ENCODE results near the gene XIRP2. TPM values are rescaled to one million over a fixed set of nuclear protein-coding genes. Genes with fewer than 3 reads are reported as not detected.
"Not testable (repeated sequence)": the region's sequence is repeated elsewhere in the genome, so short reads cannot be mapped to it uniquely, and the experiment has no call there.

XIRP2 gene
- polyA plus RNA-seq, 2 of the 4 experiments (the other 2 are of a cell fraction) = not detected

DNA sequence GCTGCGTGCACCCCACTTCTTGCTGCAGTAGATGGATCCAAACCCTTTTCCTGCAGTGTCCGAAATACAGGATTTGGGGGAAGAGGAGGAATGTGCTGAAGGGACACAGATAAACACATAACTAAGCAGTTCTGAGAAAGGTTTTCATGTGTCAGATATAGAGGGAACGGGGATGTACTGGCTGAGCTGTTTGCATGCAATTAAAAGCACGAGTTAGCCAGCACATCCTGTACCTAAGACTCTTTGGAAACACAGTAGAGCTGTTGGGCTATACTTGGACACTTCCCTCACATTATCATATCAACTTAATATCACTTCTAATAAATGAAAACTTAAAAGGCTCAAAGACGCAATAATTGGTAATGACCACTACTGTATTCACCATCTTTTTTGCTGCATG is 377.4 kb downstream of the XIRP2 start:
- Histone ChIP-seq H3K27ac (no peak overlapping the region), H3K9me3 (no peaks in the 10 kb centered on the region), H3K4me2 (no peak overlapping the region), H3K4me1 (no peaks in the 10 kb centered on the region), H3K4me3 (no peak overlapping the region)
- CTCF ChIA-PET = no interaction called here
- no peak for ATAC-seq
- WGBS (ENCODE audit: missing lambda C conversion rate) = 34% methylated on average over 5 of the region's 5 CpGs
- POLR2A ChIA-PET = no interaction called here
- TF ChIP-seq ZNF302 (CRISPR knock-in tag; IDR thresholded peaks at IDR 0.05) = no peak
- no peak for TF ChIP-seq ZSCAN20 (CRISPR knock-in tag; IDR thresholded peaks at IDR 0.05)
- no peak for TF ChIP-seq CHD4 (IDR thresholded peaks at IDR 0.05; ENCODE audit: borderline replicate concordance)
- TF ChIP-seq NR3C1 (IDR thresholded peaks at IDR 0.05) = no peak
- no peak for TF ChIP-seq EHMT2 (IDR thresholded peaks at IDR 0.05; ENCODE audit: low read depth)
- no peak for TF ChIP-seq RARB (CRISPR knock-in tag; IDR thresholded peaks at IDR 0.05)
- TF ChIP-seq, protein P1, sequence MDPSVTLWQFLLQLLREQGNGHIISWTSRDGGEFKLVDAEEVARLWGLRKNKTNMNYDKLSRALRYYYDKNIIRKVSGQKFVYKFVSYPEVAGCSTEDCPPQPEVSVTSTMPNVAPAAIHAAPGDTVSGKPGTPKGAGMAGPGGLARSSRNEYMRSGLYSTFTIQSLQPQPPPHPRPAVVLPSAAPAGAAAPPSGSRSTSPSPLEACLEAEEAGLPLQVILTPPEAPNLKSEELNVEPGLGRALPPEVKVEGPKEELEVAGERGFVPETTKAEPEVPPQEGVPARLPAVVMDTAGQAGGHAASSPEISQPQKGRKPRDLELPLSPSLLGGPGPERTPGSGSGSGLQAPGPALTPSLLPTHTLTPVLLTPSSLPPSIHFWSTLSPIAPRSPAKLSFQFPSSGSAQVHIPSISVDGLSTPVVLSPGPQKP (IDR thresholded peaks at IDR 0.05; ENCODE audit: low read depth, low read length) = no peak
- TF ChIP-seq, protein P2, sequence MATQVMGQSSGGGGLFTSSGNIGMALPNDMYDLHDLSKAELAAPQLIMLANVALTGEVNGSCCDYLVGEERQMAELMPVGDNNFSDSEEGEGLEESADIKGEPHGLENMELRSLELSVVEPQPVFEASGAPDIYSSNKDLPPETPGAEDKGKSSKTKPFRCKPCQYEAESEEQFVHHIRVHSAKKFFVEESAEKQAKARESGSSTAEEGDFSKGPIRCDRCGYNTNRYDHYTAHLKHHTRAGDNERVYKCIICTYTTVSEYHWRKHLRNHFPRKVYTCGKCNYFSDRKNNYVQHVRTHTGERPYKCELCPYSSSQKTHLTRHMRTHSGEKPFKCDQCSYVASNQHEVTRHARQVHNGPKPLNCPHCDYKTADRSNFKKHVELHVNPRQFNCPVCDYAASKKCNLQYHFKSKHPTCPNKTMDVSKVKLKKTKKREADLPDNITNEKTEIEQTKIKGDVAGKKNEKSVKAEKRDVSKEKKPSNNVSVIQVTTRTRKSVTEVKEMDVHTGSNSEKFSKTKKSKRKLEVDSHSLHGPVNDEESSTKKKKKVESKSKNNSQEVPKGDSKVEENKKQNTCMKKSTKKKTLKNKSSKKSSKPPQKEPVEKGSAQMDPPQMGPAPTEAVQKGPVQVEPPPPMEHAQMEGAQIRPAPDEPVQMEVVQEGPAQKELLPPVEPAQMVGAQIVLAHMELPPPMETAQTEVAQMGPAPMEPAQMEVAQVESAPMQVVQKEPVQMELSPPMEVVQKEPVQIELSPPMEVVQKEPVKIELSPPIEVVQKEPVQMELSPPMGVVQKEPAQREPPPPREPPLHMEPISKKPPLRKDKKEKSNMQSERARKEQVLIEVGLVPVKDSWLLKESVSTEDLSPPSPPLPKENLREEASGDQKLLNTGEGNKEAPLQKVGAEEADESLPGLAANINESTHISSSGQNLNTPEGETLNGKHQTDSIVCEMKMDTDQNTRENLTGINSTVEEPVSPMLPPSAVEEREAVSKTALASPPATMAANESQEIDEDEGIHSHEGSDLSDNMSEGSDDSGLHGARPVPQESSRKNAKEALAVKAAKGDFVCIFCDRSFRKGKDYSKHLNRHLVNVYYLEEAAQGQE (IDR thresholded peaks at IDR 0.05) = no peak
- TF ChIP-seq BHLHE40 (IDR thresholded peaks at IDR 0.05; ENCODE audit: low read depth, low read length) = no peak
- TF ChIP-seq TFCP2L1 (CRISPR knock-in tag; IDR thresholded peaks at IDR 0.05) = no peak
- TF ChIP-seq MAFK (IDR thresholded peaks at IDR 0.05; ENCODE audit: partially characterized antibody) = no peak
- TF ChIP-seq, protein P3, sequence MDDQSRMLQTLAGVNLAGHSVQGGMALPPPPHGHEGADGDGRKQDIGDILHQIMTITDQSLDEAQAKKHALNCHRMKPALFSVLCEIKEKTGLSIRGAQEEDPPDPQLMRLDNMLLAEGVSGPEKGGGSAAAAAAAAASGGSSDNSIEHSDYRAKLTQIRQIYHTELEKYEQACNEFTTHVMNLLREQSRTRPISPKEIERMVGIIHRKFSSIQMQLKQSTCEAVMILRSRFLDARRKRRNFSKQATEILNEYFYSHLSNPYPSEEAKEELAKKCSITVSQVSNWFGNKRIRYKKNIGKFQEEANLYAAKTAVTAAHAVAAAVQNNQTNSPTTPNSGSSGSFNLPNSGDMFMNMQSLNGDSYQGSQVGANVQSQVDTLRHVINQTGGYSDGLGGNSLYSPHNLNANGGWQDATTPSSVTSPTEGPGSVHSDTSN (IDR thresholded peaks at IDR 0.05) = no peak
- TF ChIP-seq, protein P4, sequence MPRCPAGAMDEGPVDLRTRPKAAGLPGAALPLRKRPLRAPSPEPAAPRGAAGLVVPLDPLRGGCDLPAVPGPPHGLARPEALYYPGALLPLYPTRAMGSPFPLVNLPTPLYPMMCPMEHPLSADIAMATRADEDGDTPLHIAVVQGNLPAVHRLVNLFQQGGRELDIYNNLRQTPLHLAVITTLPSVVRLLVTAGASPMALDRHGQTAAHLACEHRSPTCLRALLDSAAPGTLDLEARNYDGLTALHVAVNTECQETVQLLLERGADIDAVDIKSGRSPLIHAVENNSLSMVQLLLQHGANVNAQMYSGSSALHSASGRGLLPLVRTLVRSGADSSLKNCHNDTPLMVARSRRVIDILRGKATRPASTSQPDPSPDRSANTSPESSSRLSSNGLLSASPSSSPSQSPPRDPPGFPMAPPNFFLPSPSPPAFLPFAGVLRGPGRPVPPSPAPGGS (IDR thresholded peaks at IDR 0.05) = no peak
- TF ChIP-seq, protein P5, sequence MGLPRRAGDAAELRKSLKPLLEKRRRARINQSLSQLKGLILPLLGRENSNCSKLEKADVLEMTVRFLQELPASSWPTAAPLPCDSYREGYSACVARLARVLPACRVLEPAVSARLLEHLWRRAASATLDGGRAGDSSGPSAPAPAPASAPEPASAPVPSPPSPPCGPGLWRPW (IDR thresholded peaks at IDR 0.05) = no peak
- TF ChIP-seq TP53 (CRISPR knock-in tag; IDR thresholded peaks at IDR 0.05) = no peak
- no peak for TF ChIP-seq POLR2A (IDR thresholded peaks at IDR 0.05; ENCODE audit: low read length)
- TF ChIP-seq ZFP36 (IDR thresholded peaks at IDR 0.05; ENCODE audit: borderline replicate concordance, partially characterized antibody) = no peak
- no peak for FAIRE-seq
- DNase-seq (ENCODE audit: low read depth in 1 of 2, low spot score in 1 of 2) = no peak

DNA sequence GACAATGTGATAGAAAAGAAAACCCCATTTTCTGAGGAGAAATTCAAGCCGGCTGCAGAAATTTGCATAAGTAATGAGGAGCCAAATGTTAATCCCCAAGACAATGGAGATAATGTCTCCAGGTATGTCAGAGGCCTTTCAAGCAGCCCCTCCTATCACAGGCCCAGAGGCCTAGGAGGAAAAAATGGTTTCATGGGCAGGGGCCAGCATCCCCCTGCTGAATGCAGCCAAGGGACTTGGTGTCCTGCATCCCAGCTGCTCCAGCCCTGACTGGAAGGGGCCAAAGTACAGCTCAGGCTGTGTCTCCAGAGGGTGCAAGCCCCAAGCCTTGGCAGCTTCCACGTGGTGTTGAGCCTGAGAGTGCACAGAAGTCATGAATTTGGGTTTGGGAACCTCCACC is 380.0 kb downstream of the XIRP2 start:
- H3K27ac ChIP-seq; H3K9me3 ChIP-seq; CTCF ChIA-PET; FAIRE-seq; H3K4me2 ChIP-seq; POLR2A ChIA-PET; ATAC-seq; H3K4me3 ChIP-seq; H3K4me1 ChIP-seq; DNase-seq (ENCODE audit: low read depth in 1 of 2, low spot score in 1 of 2): not testable (repeated sequence)
- WGBS (ENCODE audit: missing lambda C conversion rate) = 44% methylated on average over 2 of the region's 2 CpGs
- TF ChIP-seq ZFP36 (IDR thresholded peaks at IDR 0.05; ENCODE audit: borderline replicate concordance, partially characterized antibody) = peak; percentile 71

DNA sequence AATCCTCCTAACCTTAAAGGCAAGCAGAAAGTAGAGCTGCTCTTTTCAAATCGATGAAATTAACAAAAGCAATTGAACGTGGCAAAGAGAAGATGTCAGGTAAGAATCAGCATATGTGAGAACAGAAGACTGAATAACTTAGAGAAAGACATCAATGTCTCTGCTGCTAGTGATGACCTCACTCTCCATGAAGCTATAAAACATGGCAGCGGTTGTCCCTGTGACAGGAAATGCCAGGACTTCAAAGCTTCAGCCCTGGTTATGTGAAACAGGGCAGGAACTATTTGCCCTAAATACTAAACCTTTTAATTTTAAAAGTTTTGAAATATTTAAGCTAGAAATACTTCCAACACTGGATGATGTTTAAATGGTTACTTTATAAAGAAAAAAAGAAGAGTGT is 383.7 kb downstream of the XIRP2 start:
- ChIA-PET CTCF (no interaction called here), POLR2A (no interaction called here)
- no peak for DNase-seq (ENCODE audit: low read depth in 1 of 2, low spot score in 1 of 2)
- no peaks in the 10 kb centered on the region for H3K4me1 ChIP-seq
- WGBS (ENCODE audit: missing lambda C conversion rate) = 2% methylated on average over 3 of the region's 3 CpGs
- no peak overlapping the region for H3K4me3 ChIP-seq
- H3K9me3 ChIP-seq = no peaks in the 10 kb centered on the region
- ATAC-seq = no peak
- no peak for TF ChIP-seq TP53 (CRISPR knock-in tag; IDR thresholded peaks at IDR 0.05)
- no peak for TF ChIP-seq RARB (CRISPR knock-in tag; IDR thresholded peaks at IDR 0.05)
- TF ChIP-seq, protein P2 (IDR thresholded peaks at IDR 0.05) = no peak
- no peak for TF ChIP-seq MAFK (IDR thresholded peaks at IDR 0.05; ENCODE audit: partially characterized antibody)
- TF ChIP-seq, protein P6, sequence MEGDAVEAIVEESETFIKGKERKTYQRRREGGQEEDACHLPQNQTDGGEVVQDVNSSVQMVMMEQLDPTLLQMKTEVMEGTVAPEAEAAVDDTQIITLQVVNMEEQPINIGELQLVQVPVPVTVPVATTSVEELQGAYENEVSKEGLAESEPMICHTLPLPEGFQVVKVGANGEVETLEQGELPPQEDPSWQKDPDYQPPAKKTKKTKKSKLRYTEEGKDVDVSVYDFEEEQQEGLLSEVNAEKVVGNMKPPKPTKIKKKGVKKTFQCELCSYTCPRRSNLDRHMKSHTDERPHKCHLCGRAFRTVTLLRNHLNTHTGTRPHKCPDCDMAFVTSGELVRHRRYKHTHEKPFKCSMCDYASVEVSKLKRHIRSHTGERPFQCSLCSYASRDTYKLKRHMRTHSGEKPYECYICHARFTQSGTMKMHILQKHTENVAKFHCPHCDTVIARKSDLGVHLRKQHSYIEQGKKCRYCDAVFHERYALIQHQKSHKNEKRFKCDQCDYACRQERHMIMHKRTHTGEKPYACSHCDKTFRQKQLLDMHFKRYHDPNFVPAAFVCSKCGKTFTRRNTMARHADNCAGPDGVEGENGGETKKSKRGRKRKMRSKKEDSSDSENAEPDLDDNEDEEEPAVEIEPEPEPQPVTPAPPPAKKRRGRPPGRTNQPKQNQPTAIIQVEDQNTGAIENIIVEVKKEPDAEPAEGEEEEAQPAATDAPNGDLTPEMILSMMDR (IDR thresholded peaks at IDR 0.05) = no peak
- TF ChIP-seq RFX5 (IDR thresholded peaks at IDR 0.05) = no peak
- TF ChIP-seq ESRRA (IDR thresholded peaks at IDR 0.05; ENCODE audit: borderline replicate concordance, low read length) = no peak
- no peak for TF ChIP-seq ZSCAN20 (CRISPR knock-in tag; IDR thresholded peaks at IDR 0.05)
- TF ChIP-seq NFE2L2 (conservative IDR thresholded peaks at IDR 0.05; ENCODE audit: low read length) = no peak
- no peak overlapping the region for H3K27ac ChIP-seq
- FAIRE-seq = no peak
- no peak overlapping the region for H3K4me2 ChIP-seq
